Fibroblast of lung (primary cell): ENCODE results near the gene NEU3.

ENCODE experiments used
- EZH2 ChIP-seq: IDR thresholded peaks from 2 replicates; pipeline ENCODE4 v1.5.1; 2012; ENCODE audit warnings: low read length, control low read depth, mild to moderate bottlenecking; ENCODE audit errors: missing control alignments
- TF ChIP-seq, protein P1 (sequence below), 2 donors: IDR thresholded peaks in 1 of 2; conservative IDR thresholded peaks in 1 of 2; 1 replicate in 1 of 2; 2 replicates in 1 of 2; pipeline ENCODE4 v1.5.1; 2011 to 2012; ENCODE audit warnings: low read length in 2 of 2, control low read depth in 1 of 2, inconsistent platforms in 1 of 2, low read depth in 1 of 2, mild to moderate bottlenecking in 1 of 2

DNA sequence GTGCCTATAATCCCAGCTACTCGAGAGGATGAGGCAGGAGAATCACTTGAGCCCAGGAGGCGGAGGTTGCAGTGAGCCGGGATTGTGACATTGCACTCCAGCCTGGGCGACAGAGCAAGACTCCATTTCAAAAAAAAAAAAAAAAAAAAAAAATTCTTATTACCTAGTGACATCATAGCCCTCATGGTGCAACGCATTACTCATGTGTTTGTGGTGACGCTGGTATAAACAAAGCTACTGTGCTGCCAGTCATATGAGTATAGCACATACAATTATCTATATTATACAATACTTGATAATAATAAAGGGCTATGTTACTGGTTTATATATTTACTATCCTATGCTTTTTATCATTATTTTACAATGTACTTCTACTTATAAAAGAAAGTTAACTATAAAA is 66.8 kb downstream of the NEU3 start:
- TF ChIP-seq, protein P1, sequence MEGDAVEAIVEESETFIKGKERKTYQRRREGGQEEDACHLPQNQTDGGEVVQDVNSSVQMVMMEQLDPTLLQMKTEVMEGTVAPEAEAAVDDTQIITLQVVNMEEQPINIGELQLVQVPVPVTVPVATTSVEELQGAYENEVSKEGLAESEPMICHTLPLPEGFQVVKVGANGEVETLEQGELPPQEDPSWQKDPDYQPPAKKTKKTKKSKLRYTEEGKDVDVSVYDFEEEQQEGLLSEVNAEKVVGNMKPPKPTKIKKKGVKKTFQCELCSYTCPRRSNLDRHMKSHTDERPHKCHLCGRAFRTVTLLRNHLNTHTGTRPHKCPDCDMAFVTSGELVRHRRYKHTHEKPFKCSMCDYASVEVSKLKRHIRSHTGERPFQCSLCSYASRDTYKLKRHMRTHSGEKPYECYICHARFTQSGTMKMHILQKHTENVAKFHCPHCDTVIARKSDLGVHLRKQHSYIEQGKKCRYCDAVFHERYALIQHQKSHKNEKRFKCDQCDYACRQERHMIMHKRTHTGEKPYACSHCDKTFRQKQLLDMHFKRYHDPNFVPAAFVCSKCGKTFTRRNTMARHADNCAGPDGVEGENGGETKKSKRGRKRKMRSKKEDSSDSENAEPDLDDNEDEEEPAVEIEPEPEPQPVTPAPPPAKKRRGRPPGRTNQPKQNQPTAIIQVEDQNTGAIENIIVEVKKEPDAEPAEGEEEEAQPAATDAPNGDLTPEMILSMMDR (conservative IDR thresholded peaks at IDR 0.05 in 1 of 2, IDR thresholded peaks at IDR 0.05 in 1 of 2; ENCODE audit: low read depth in 1 of 2, low read length in 2 of 2), result no peak
- TF ChIP-seq EZH2, result no peak
